Measurements from ENCODE around the gene GALNT16. TPM values are rescaled to one million over a fixed set of nuclear protein-coding genes. Genes with fewer than 3 reads are reported as not detected.

GALNT16 gene
- total RNA-seq, 4 donors from 2014 or later: 5.8 to 18.4 (median 10.5) TPM

- Histone ChIP-seq H3K9me3 (no peaks in the 10 kb centered on the region), H3K4me1 (peaks cover 0 to 3% (median 0%) of the 10 kb centered on the region in 4 donors), H3K27me3 (no peaks in the 10 kb centered on the region), H3K4me3 (no peak overlapping the region), H3K27ac (replicated peaks in 1 of 4) (no peak overlapping the region), H3K36me3 (peaks cover 0 to 43% (median 2%) of the 10 kb centered on the region in 4 donors)
- 67% methylated on average over 6 of the region's 6 CpGs for WGBS
- no peak for TF ChIP-seq POLR2A (IDR thresholded peaks at IDR 0.05; ENCODE audit: low read depth)
- TF ChIP-seq EP300 (IDR thresholded peaks at IDR 0.05): no peak
- no peak for TF ChIP-seq CTCF (IDR thresholded peaks at IDR 0.05)
- TF ChIP-seq POLR2AphosphoS5 (IDR thresholded peaks at IDR 0.05): no peak
- intact Hi-C loops (cut with DNase I): no loop called here
- no peak for DNase-seq (ENCODE audit: extremely low spot score)
These were observed 75.4 kb downstream of the GALNT16 start for GRCh38 chr14:69335371-69335771.

GRCh38 chr14:69337984-69338383, 78.0 kb downstream of the GALNT16 start:
- intact Hi-C loops (cut with DNase I): no loop called here
- no peaks in the 10 kb centered on the region for H3K27me3 ChIP-seq
- no peaks in the 10 kb centered on the region for H3K9me3 ChIP-seq
- peaks cover 0 to 3% (median 0%) of the 10 kb centered on the region in 4 donors for H3K4me1 ChIP-seq
- no peak overlapping the region for H3K4me3 ChIP-seq
- DNase-seq (ENCODE audit: extremely low spot score): no peak
- peaks cover 0 to 40% (median 2%) of the 10 kb centered on the region in 4 donors for H3K36me3 ChIP-seq
- H3K27ac ChIP-seq (replicated peaks in 1 of 4): no peak overlapping the region
- WGBS: 100% methylated on average over 5 of the region's 5 CpGs
- no peak for TF ChIP-seq EP300 (IDR thresholded peaks at IDR 0.05)
- no peak for TF ChIP-seq CTCF (IDR thresholded peaks at IDR 0.05)
- no peak for TF ChIP-seq POLR2A (IDR thresholded peaks at IDR 0.05; ENCODE audit: low read depth)
- TF ChIP-seq POLR2AphosphoS5 (IDR thresholded peaks at IDR 0.05): no peak

- 90% methylated on average over 11 of the region's 13 CpGs for WGBS
- peaks cover 0 to 8% (median 0%) of the 10 kb centered on the region in 4 donors for H3K4me1 ChIP-seq
- H3K9me3 ChIP-seq: no peaks in the 10 kb centered on the region
- no peaks in the 10 kb centered on the region for H3K27me3 ChIP-seq
- H3K4me3 ChIP-seq: no peak overlapping the region
- intact Hi-C loops (cut with DNase I): no loop called here
- DNase-seq (ENCODE audit: extremely low spot score): no peak
- peaks cover 0 to 25% (median 2%) of the 10 kb centered on the region in 4 donors for H3K36me3 ChIP-seq
- TF ChIP-seq CTCF (IDR thresholded peaks at IDR 0.05) (no peak), EP300 (IDR thresholded peaks at IDR 0.05) (no peak), POLR2AphosphoS5 (IDR thresholded peaks at IDR 0.05) (no peak), POLR2A (IDR thresholded peaks at IDR 0.05; ENCODE audit: low read depth) (no peak)
- H3K27ac ChIP-seq (replicated peaks in 1 of 4): no peak overlapping the region
These were observed 79.5 kb downstream of the GALNT16 start for GRCh38 chr14:69339426-69339825.

- Histone ChIP-seq H3K4me1 (peaks cover 0 to 6% (median 2%) of the 10 kb centered on the region in 4 donors), H3K4me3 (no peak overlapping the region), H3K36me3 (peaks cover 0 to 34% (median 2%) of the 10 kb centered on the region in 4 donors), H3K9me3 (no peaks in the 10 kb centered on the region), H3K27ac (replicated peaks in 1 of 4) (no peak overlapping the region), H3K27me3 (no peaks in the 10 kb centered on the region)
- intact Hi-C loops (cut with DNase I): loop anchor here (5.0 kb wide), 1 partner anchor 101 kb away; no protein-coding TSS in a partner anchor
- no peak for DNase-seq (ENCODE audit: extremely low spot score)
- TF ChIP-seq POLR2AphosphoS5 (IDR thresholded peaks at IDR 0.05) (no peak), CTCF (IDR thresholded peaks at IDR 0.05) (no peak), POLR2A (IDR thresholded peaks at IDR 0.05; ENCODE audit: low read depth) (no peak), EP300 (IDR thresholded peaks at IDR 0.05) (no peak)
- WGBS: 71% methylated on average over 8 of the region's 8 CpGs
These were observed 83.1 kb downstream of the GALNT16 start for GRCh38 chr14:69342928-69343525.

Measured in esophagus muscularis mucosa (tissue), 4 donors.